RWPE1 (cell line): Measurements from ENCODE around the gene MRFAP1.

ENCODE experiments used
- CTCF ChIA-PET: fragments of 350-600 bp; sonication (Branson Sonifier 250); formaldehyde crosslinking; extraction: SDS; loops from one replicate; lab custom pipeline; 2021; lab: Yijun Ruan, JAX
- POLR2A ChIA-PET: fragments of 400-600 bp; formaldehyde crosslinking; extraction: SDS; loops from one replicate; lab custom pipeline; 2020; ENCODE audit warnings: antibody characterized with exemption; ENCODE audit not compliant: low non-redundant PET; lab: Yijun Ruan, JAX
- DNase-seq: peaks from one replicate; pipeline ENCODE4 v3.0.0; 2012; ENCODE audit warnings: low spot score
- H3K27ac ChIP-seq: fragments of 450-650 bp; 2 replicates; pipeline ENCODE4 v1.5.1; 2017
- CTCF ChIP-seq: fragments of 450-650 bp; conservative IDR thresholded peaks from 2 replicates; pipeline ENCODE4 v1.5.1; 2017; ENCODE audit warnings: low read depth, mild to moderate bottlenecking

MRFAP1 gene

GRCh38 chr4:6595897-6596537, 44.5 kb upstream of the MRFAP1 start:
- ChIA-PET POLR2A (no interaction called here), CTCF (interaction anchor here (0.6 kb wide), 1 partner anchor 15 kb away, joined by 3 read pairs; no protein-coding TSS in a partner anchor)
- peak; percentile 41 for DNase-seq
- TF ChIP-seq CTCF, result no peak
- H3K27ac ChIP-seq, result no peak overlapping the region; the same call in 1 of the 2 replicates

- POLR2A ChIA-PET, result no interaction called here
- CTCF ChIA-PET, result interaction anchor here (0.5 to 0.6 kb wide), 2 partner anchors 109 to 153 kb away, joined by 3 read pairs; no protein-coding TSS in a partner anchor
- no peak overlapping the region for H3K27ac ChIP-seq
These were observed 43.5 kb upstream of the MRFAP1 start for GRCh38 chr4:6596948-6597347.

GRCh38 chr4:6598127-6598526, 42.4 kb upstream of the MRFAP1 start:
- CTCF ChIA-PET, result interaction anchor here (0.9 kb wide), 1 partner anchor 52 kb away, joined by 3 read pairs; no protein-coding TSS in a partner anchor

More at GRCh38 chr4:6596948-6597347, 43.5 kb upstream of the MRFAP1 start:
- TF ChIP-seq CTCF, result no peak
- DNase-seq, result no peak

GRCh38 chr4:6598641-6599040, 41.8 kb upstream of the MRFAP1 start:
- no peak for TF ChIP-seq CTCF
- ChIA-PET CTCF (interaction anchor here (0.9 kb wide), 1 partner anchor 52 kb away, joined by 3 read pairs; no protein-coding TSS in a partner anchor), POLR2A (no interaction called here)
- no peak overlapping the region for H3K27ac ChIP-seq
- no peak for DNase-seq

More at GRCh38 chr4:6598127-6598526, 42.4 kb upstream of the MRFAP1 start:
- DNase-seq, result no peak
- POLR2A ChIA-PET, result no interaction called here
- H3K27ac ChIP-seq, result no peak overlapping the region
- no peak for TF ChIP-seq CTCF

GRCh38 chr4:6601661-6602250, 38.7 kb upstream of the MRFAP1 start:
- ChIA-PET POLR2A (no interaction called here), CTCF (no interaction called here)
- H3K27ac ChIP-seq, result no peak overlapping the region
- no peak for DNase-seq
- TF ChIP-seq CTCF, result no peak

- no peak for DNase-seq
- no peak overlapping the region for H3K27ac ChIP-seq
- ChIA-PET POLR2A (no interaction called here), CTCF (no interaction called here)
- TF ChIP-seq CTCF, result no peak
These were observed 38.2 kb upstream of the MRFAP1 start for GRCh38 chr4:6602289-6602688.
